Transverse colon (tissue), 4 donors: Measurements from ENCODE around the gene LRCOL1.

ENCODE experiments used
- CTCF ChIP-seq, 5 experiments: fragments of 200-600 bp in 3 of 5; fragments of 450-650 bp in 2 of 5; sonication (generic) in 3 of 5; IDR thresholded peaks; 1 replicate in 2 of 5; 2 replicates in 3 of 5; pipeline ENCODE4 v1.5.1; 2016 to 2017; ENCODE audit warnings: antibody characterized with exemption in 5 of 5, inconsistent platforms in 3 of 5, mild to moderate bottlenecking in 2 of 5, moderate library complexity in 1 of 5
- POLR2A ChIP-seq: fragments of 450-650 bp; IDR thresholded peaks from one replicate; pipeline ENCODE4 v1.6.1; 2016; ENCODE audit warnings: antibody characterized with exemption, mild to moderate bottlenecking, moderate library complexity
- POLR2AphosphoS5 ChIP-seq, 3 donors: sonication (generic); formaldehyde crosslinking; IDR thresholded peaks; one replicate each; pipeline ENCODE4 v1.6.1; 2016; ENCODE audit warnings: antibody characterized with exemption in 3 of 3

GRCh38 chr12:132625731-132626430, 15.5 kb upstream of the LRCOL1 start:
- TF ChIP-seq CTCF (IDR thresholded peaks at IDR 0.05): no peak
- TF ChIP-seq POLR2AphosphoS5 (IDR thresholded peaks at IDR 0.05): no peak
- TF ChIP-seq POLR2A: no peak
